Omental fat pad (tissue), 4 donors: ENCODE data around the gene ECE2. TPM values are rescaled to one million over a fixed set of nuclear protein-coding genes. Genes with fewer than 3 reads are reported as not detected.
A peak's percentile ranks its signal among the peaks of the same experiment; 100 is the strongest.

Experiments
- ATAC-seq: fragments of 150-250 bp; one replicate; pipeline ENCODE4 v1.9.1; 2016; ENCODE audit warnings: mild to moderate bottlenecking, moderate library complexity; ENCODE audit not compliant: low FRiP score
- DNase-seq: peaks from one replicate; pipeline ENCODE4 v3.0.0-alpha.2; 2019; ENCODE audit warnings: low spot score
- CTCF ChIP-seq, 3 donors: fragments of 450-650 bp; IDR thresholded peaks; one replicate each; pipeline ENCODE4 v1.5.1; 2016 to 2017; ENCODE audit warnings: antibody characterized with exemption in 3 of 3, mild to moderate bottlenecking in 3 of 3, moderate library complexity in 2 of 3
- total RNA-seq, 4 donors: library from RNA; depleted of rRNA; stranded (reverse); fragments of >200 nt; gene quantifications; one replicate each; pipeline ENCODE4 v1.1.0, GENCODE V29; 2016

ECE2 gene
- total RNA-seq: not detected

- no peak for DNase-seq
- no peak for TF ChIP-seq CTCF (IDR thresholded peaks at IDR 0.05)
- no peak for ATAC-seq
Measured at GRCh38 chr3:184275961-184276910, at the start of gene ECE2. Gene ECE2 (plus strand): TSS chr3:184276022. CDS start chr3:184276154, 132 bp downstream.

GRCh38 chr3:184227481-184227935, 48.3 kb upstream of the ECE2 start:
- no peak for TF ChIP-seq CTCF (IDR thresholded peaks at IDR 0.05)
- DNase-seq (no peak), ATAC-seq (no peak)

GRCh38 chr3:184228376-184229137, 47.3 kb upstream of the ECE2 start:
- DNase-seq (no peak), ATAC-seq (no peak)
- no peak for TF ChIP-seq CTCF (IDR thresholded peaks at IDR 0.05)

GRCh38 chr3:184229394-184230080, 46.3 kb upstream of the ECE2 start, which contains the start of gene VWA5B2:
Gene VWA5B2 (plus strand): TSS chr3:184229585. CDS start chr3:184230529, 944 bp downstream.
- peak; percentile 91 for ATAC-seq
- no peak for TF ChIP-seq CTCF (IDR thresholded peaks at IDR 0.05)
- no peak for DNase-seq

GRCh38 chr3:184230081-184230602, 45.7 kb upstream of the ECE2 start:
- DNase-seq (no peak), ATAC-seq (no peak)
- TF ChIP-seq CTCF (IDR thresholded peaks at IDR 0.05): no peak
